GM23338 (cell line): ENCODE results near the gene MFAP4. TPM values are rescaled to one million over a fixed set of nuclear protein-coding genes. Genes with fewer than 3 reads are reported as not detected.

Source experiments
- ATAC-seq: fragments of 200-7000 bp; cut with Tn5 transposase; 3 replicates; pipeline ENCODE4 v1.9.1; 2020
- DNase-seq: peaks from one replicate; pipeline ENCODE4 v3.0.0-alpha.2; 2015; ENCODE audit warnings: low spot score
- H2AFZ ChIP-seq: fragments of 200-600 bp; sonication (generic); 2 replicates; pipeline ENCODE4 v1.8.0; 2016; ENCODE audit warnings: antibody characterized with exemption, mild to moderate bottlenecking, moderate library complexity
- H3F3A ChIP-seq: fragments of 200-600 bp; sonication (generic); replicated peaks from 2 replicates; pipeline ENCODE4 v1.8.0; 2017; ENCODE audit warnings: antibody characterized with exemption, mixed run types, low read depth
- H3K27ac ChIP-seq: fragments of 200-600 bp; sonication (generic); 2 replicates; pipeline ENCODE4 v1.6.1; 2016; ENCODE audit warnings: low read depth
- H3K27me3 ChIP-seq: fragments of 200-600 bp; sonication (generic); 2 replicates; pipeline ENCODE4 v1.8.0; 2016; ENCODE audit warnings: mild to moderate bottlenecking, mixed run types, moderate library complexity; ENCODE audit not compliant: insufficient read depth
- H3K36me3 ChIP-seq: fragments of 200-600 bp; sonication (generic); 2 replicates; pipeline ENCODE4 v1.8.0; 2016; ENCODE audit warnings: mild to moderate bottlenecking; ENCODE audit not compliant: insufficient read depth
- H3K4me1 ChIP-seq: fragments of 200-600 bp; sonication (generic); 2 replicates; pipeline ENCODE4 v1.8.0; 2016; ENCODE audit warnings: mild to moderate bottlenecking, moderate library complexity; ENCODE audit not compliant: insufficient read depth
- H3K4me2 ChIP-seq: fragments of 200-600 bp; sonication (generic); 2 replicates; pipeline ENCODE4 v1.7.1; 2017; ENCODE audit warnings: mixed run types
- H3K4me3 ChIP-seq: fragments of 200-600 bp; sonication (generic); 2 replicates; pipeline ENCODE4 v1.6.1; 2016; ENCODE audit warnings: mixed run types
- H3K79me2 ChIP-seq: fragments of 200-600 bp; sonication (generic); replicated peaks from 2 replicates; pipeline ENCODE4 v1.8.0; 2017; ENCODE audit warnings: mild to moderate bottlenecking; ENCODE audit not compliant: insufficient read depth
- H3K9me2 ChIP-seq: fragments of 200-600 bp; sonication (generic); 2 replicates; pipeline ENCODE4 v1.8.0; 2017; ENCODE audit not compliant: insufficient read depth
- H4K20me1 ChIP-seq: fragments of 200-600 bp; sonication (generic); replicated peaks from 2 replicates; pipeline ENCODE4 v1.8.0; 2017; ENCODE audit warnings: mild to moderate bottlenecking; ENCODE audit not compliant: insufficient read depth
- H3K27ac Mint-ChIP-seq: 2 replicates; pipeline ENCODE4 v1.8.0; 2020; ENCODE audit warnings: inconsistent platforms, mild to moderate bottlenecking, moderate library complexity, mixed read lengths
- H3K27me3 Mint-ChIP-seq: 3 replicates; pipeline ENCODE4 v1.8.0; 2022; ENCODE audit warnings: low read depth, mild to moderate bottlenecking, moderate library complexity, mixed read lengths, inconsistent platforms; ENCODE audit not compliant: insufficient read depth, poor library complexity
- H3K36me3 Mint-ChIP-seq: 3 replicates; pipeline ENCODE4 v1.8.0; 2021; ENCODE audit warnings: low read depth, mild to moderate bottlenecking, inconsistent platforms, moderate library complexity, mixed read lengths
- H3K4me1 Mint-ChIP-seq: 3 replicates; pipeline ENCODE4 v1.8.0; 2020; ENCODE audit warnings: mild to moderate bottlenecking, inconsistent platforms, mixed read lengths
- H3K4me3 Mint-ChIP-seq: 3 replicates; pipeline ENCODE4 v1.8.0; 2021; ENCODE audit warnings: moderate library complexity, mild to moderate bottlenecking, inconsistent platforms, mixed read lengths
- H3K9me3 Mint-ChIP-seq: 3 replicates; pipeline ENCODE4 v1.8.0; 2020; ENCODE audit warnings: moderate library complexity, mild to moderate bottlenecking, inconsistent platforms, mixed read lengths
- CREB1 ChIP-seq: fragments of 250-450 bp; sonication (Bioruptor Pico); IDR thresholded peaks from 2 replicates; pipeline ENCODE4 v1.5.0; 2020; ENCODE audit warnings: low read depth, mild to moderate bottlenecking, moderate library complexity
- CTCF ChIP-seq, 2 experiments: fragments of 200-600 bp in 1 of 2; sonication (generic) in 1 of 2; conservative IDR thresholded peaks; 2 replicates each; pipeline versions ENCODE4 v1.5.1 to v1.6.1; 2016 to 2017; ENCODE audit warnings: antibody characterized with exemption in 2 of 2, low read depth in 2 of 2, mild to moderate bottlenecking in 2 of 2, moderate library complexity in 1 of 2
- EZH2 ChIP-seq: fragments of 200-600 bp; sonication (generic); IDR thresholded peaks from one replicate; pipeline ENCODE4 v1.8.0; 2017; ENCODE audit warnings: antibody characterized with exemption, mild to moderate bottlenecking, low read depth; ENCODE audit not compliant: unreplicated experiment
- EZH2phosphoT487 ChIP-seq: fragments of 200-600 bp; sonication (generic); IDR thresholded peaks from one replicate; pipeline ENCODE4 v1.8.1; 2018; ENCODE audit warnings: antibody characterized with exemption; ENCODE audit not compliant: unreplicated experiment
- JUNB ChIP-seq: IDR thresholded peaks from one replicate; pipeline ENCODE4 v1.6.1; 2016; ENCODE audit warnings: antibody characterized with exemption; ENCODE audit not compliant: unreplicated experiment
- NANOG ChIP-seq: IDR thresholded peaks from 2 replicates; pipeline ENCODE4 v1.6.1; 2016; ENCODE audit warnings: antibody characterized with exemption, borderline replicate concordance
- POLR2AphosphoS5 ChIP-seq: IDR thresholded peaks from 2 replicates; pipeline ENCODE4 v1.6.1; 2016; ENCODE audit warnings: antibody characterized with exemption, low read depth
- REST ChIP-seq: IDR thresholded peaks from one replicate; pipeline ENCODE4 v1.6.1; 2018; ENCODE audit warnings: antibody characterized with exemption; ENCODE audit not compliant: unreplicated experiment
- STAT1 ChIP-seq: IDR thresholded peaks from one replicate; pipeline ENCODE4 v1.6.1; 2016; ENCODE audit warnings: antibody characterized with exemption; ENCODE audit not compliant: unreplicated experiment
- ZNF114 ChIP-seq: fragments of 250-450 bp; sonication (Bioruptor Pico); IDR thresholded peaks from 2 replicates; pipeline ENCODE4 v1.5.0; 2020; ENCODE audit warnings: mild to moderate bottlenecking, moderate library complexity
- ZNF331 ChIP-seq: fragments of 250-450 bp; sonication (Bioruptor Pico); IDR thresholded peaks from 2 replicates; pipeline ENCODE4 v1.5.0; 2020; ENCODE audit warnings: low read depth, mild to moderate bottlenecking, moderate library complexity
- polyA plus RNA-seq: library from polyadenylated mRNA; unstranded; fragments of >200 nt; fragmentation: Nextera tagmentation; extraction: Ambion mirVana; gene quantifications from 2 replicates; pipeline ENCODE4 v1.2.1, GENCODE V29; 2016
- total RNA-seq: library from RNA; depleted of rRNA; stranded (reverse); fragments of >200 nt; shearing (Covaris generic); gene quantifications from 2 replicates; pipeline ENCODE4 v1.2.3, GENCODE V29; 2014
- TF ChIP-seq, protein P1 (sequence below): IDR thresholded peaks from 2 replicates; pipeline ENCODE4 v1.6.1; 2016; ENCODE audit warnings: antibody characterized with exemption
- TF ChIP-seq, protein P2 (sequence below): fragments of 250-450 bp; sonication (Bioruptor Pico); IDR thresholded peaks from 2 replicates; pipeline ENCODE4 v1.5.0; 2020; ENCODE audit warnings: mild to moderate bottlenecking, moderate library complexity

The MFAP4 gene
- total and polyA plus RNA-seq, 2 experiments from 2014 or later = 7.7 to 9.7 TPM

GRCh38 chr17:19346351-19347255, 40.4 kb downstream of the MFAP4 start:
- TF ChIP-seq EZH2phosphoT487 (no peak), REST (no peak), JUNB (no peak), POLR2AphosphoS5 (no peak), EZH2 (no peak), ZNF331 (CRISPR knock-in tag) (no peak), STAT1 (no peak), NANOG (no peak), ZNF114 (CRISPR knock-in tag) (no peak), CTCF (conservative IDR thresholded peaks at IDR 0.05; ENCODE audit: low read depth in 2 of 2) (no peak), CREB1 (CRISPR knock-in tag) (no peak)
- TF ChIP-seq, protein P1, sequence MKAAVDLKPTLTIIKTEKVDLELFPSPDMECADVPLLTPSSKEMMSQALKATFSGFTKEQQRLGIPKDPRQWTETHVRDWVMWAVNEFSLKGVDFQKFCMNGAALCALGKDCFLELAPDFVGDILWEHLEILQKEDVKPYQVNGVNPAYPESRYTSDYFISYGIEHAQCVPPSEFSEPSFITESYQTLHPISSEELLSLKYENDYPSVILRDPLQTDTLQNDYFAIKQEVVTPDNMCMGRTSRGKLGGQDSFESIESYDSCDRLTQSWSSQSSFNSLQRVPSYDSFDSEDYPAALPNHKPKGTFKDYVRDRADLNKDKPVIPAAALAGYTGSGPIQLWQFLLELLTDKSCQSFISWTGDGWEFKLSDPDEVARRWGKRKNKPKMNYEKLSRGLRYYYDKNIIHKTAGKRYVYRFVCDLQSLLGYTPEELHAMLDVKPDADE = no peak
- TF ChIP-seq, protein P2, sequence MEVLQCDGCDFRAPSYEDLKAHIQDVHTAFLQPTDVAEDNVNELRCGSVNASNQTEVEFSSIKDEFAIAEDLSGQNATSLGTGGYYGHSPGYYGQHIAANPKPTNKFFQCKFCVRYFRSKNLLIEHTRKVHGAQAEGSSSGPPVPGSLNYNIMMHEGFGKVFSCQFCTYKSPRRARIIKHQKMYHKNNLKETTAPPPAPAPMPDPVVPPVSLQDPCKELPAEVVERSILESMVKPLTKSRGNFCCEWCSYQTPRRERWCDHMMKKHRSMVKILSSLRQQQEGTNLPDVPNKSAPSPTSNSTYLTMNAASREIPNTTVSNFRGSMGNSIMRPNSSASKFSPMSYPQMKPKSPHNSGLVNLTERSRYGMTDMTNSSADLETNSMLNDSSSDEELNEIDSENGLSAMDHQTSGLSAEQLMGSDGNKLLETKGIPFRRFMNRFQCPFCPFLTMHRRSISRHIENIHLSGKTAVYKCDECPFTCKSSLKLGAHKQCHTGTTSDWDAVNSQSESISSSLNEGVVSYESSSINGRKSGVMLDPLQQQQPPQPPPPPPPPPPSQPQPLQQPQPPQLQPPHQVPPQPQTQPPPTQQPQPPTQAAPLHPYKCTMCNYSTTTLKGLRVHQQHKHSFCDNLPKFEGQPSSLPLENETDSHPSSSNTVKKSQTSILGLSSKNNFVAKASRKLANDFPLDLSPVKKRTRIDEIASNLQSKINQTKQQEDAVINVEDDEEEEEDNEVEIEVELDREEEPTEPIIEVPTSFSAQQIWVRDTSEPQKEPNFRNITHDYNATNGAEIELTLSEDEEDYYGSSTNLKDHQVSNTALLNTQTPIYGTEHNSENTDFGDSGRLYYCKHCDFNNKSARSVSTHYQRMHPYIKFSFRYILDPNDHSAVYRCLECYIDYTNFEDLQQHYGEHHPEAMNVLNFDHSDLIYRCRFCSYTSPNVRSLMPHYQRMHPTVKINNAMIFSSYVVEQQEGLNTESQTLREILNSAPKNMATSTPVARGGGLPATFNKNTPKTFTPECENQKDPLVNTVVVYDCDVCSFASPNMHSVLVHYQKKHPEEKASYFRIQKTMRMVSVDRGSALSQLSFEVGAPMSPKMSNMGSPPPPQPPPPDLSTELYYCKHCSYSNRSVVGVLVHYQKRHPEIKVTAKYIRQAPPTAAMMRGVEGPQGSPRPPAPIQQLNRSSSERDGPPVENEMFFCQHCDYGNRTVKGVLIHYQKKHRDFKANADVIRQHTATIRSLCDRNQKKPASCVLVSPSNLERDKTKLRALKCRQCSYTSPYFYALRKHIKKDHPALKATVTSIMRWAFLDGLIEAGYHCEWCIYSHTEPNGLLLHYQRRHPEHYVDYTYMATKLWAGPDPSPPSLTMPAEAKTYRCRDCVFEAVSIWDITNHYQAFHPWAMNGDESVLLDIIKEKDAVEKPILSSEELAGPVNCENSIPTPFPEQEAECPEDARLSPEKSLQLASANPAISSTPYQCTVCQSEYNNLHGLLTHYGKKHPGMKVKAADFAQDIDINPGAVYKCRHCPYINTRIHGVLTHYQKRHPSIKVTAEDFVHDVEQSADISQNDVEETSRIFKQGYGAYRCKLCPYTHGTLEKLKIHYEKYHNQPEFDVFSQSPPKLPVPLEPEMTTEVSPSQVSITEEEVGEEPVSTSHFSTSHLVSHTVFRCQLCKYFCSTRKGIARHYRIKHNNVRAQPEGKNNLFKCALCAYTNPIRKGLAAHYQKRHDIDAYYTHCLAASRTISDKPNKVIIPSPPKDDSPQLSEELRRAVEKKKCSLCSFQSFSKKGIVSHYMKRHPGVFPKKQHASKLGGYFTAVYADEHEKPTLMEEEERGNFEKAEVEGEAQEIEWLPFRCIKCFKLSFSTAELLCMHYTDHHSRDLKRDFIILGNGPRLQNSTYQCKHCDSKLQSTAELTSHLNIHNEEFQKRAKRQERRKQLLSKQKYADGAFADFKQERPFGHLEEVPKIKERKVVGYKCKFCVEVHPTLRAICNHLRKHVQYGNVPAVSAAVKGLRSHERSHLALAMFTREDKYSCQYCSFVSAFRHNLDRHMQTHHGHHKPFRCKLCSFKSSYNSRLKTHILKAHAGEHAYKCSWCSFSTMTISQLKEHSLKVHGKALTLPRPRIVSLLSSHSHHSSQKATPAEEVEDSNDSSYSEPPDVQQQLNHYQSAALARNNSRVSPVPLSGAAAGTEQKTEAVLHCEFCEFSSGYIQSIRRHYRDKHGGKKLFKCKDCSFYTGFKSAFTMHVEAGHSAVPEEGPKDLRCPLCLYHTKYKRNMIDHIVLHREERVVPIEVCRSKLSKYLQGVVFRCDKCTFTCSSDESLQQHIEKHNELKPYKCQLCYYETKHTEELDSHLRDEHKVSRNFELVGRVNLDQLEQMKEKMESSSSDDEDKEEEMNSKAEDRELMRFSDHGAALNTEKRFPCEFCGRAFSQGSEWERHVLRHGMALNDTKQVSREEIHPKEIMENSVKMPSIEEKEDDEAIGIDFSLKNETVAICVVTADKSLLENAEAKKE = no peak
- no peaks in the 10 kb centered on the region for H3K27me3 ChIP-seq
- H3K27ac ChIP-seq = no peak overlapping the region
- no peaks in the 10 kb centered on the region for H4K20me1 ChIP-seq
- peaks cover 5% of the 10 kb centered on the region; the same call in 2 of the 3 replicates for H3K36me3 Mint-ChIP-seq
- H3F3A ChIP-seq = no peaks in the 10 kb centered on the region
- ATAC-seq (no peak), DNase-seq (no peak)
- no peaks in the 10 kb centered on the region for H3K36me3 ChIP-seq
- H2AFZ ChIP-seq = no peak overlapping the region
- no peak overlapping the region for H3K4me3 Mint-ChIP-seq
- no peak overlapping the region for H3K4me2 ChIP-seq
- H3K4me1 Mint-ChIP-seq = peaks cover 8% of the 10 kb centered on the region
- H3K9me3 Mint-ChIP-seq = no peaks in the 10 kb centered on the region; the same call in 2 of the 3 replicates
- no peaks in the 10 kb centered on the region for H3K79me2 ChIP-seq
- no peak overlapping the region for H3K4me3 ChIP-seq
- H3K9me2 ChIP-seq = no peaks in the 10 kb centered on the region
- peak overlapping the region; percentile 28 for H3K27ac Mint-ChIP-seq
- H3K27me3 Mint-ChIP-seq = peaks cover 6% of the 10 kb centered on the region
- H3K4me1 ChIP-seq = peaks cover 7% of the 10 kb centered on the region
